Glutamatergic neuron (in vitro differentiated cells): ENCODE results near the gene VAX1. TPM values are rescaled to one million over a fixed set of nuclear protein-coding genes. Genes with fewer than 3 reads are reported as not detected.

Experiments used
- DNase-seq: peaks from one replicate; pipeline ENCODE4 v3.0.0; 2022
- H3K27ac Mint-ChIP-seq: one replicate; pipeline ENCODE4 v1.8.0; 2020; ENCODE audit warnings: mild to moderate bottlenecking, mixed read lengths, inconsistent platforms; ENCODE audit not compliant: unreplicated experiment
- H3K27me3 Mint-ChIP-seq: one replicate; pipeline ENCODE4 v1.8.0; 2020; ENCODE audit warnings: mild to moderate bottlenecking, moderate library complexity, mixed read lengths, inconsistent platforms; ENCODE audit not compliant: unreplicated experiment
- H3K36me3 Mint-ChIP-seq: one replicate; pipeline ENCODE4 v1.8.0; 2020; ENCODE audit warnings: mild to moderate bottlenecking, mixed read lengths, inconsistent platforms; ENCODE audit not compliant: unreplicated experiment
- H3K4me1 Mint-ChIP-seq: one replicate; pipeline ENCODE4 v1.8.0; 2020; ENCODE audit warnings: mild to moderate bottlenecking, low read depth, mixed read lengths, inconsistent platforms; ENCODE audit not compliant: unreplicated experiment
- H3K4me3 Mint-ChIP-seq: one replicate; pipeline ENCODE4 v1.8.0; 2020; ENCODE audit warnings: mild to moderate bottlenecking, mixed read lengths, inconsistent platforms; ENCODE audit not compliant: unreplicated experiment
- H3K9me3 Mint-ChIP-seq: one replicate; pipeline ENCODE4 v1.8.0; 2020; ENCODE audit warnings: mild to moderate bottlenecking, moderate library complexity, mixed read lengths, inconsistent platforms; ENCODE audit not compliant: unreplicated experiment
- CTCF ChIP-seq: fragments of 200-600 bp; sonication (generic); IDR thresholded peaks from one replicate; pipeline ENCODE4 v1.5.0; 2021; ENCODE audit not compliant: partially characterized antibody, unreplicated experiment
- total RNA-seq: library from RNA; stranded (reverse); fragmentation: NEBNext Ultra II Directional; extraction: Animal tissue kit (Norgen Biotek cat#: 25700); gene quantifications from one replicate; pipeline ENCODE4 v1.2.1, GENCODE V29; 2021; ENCODE audit not compliant: unreplicated experiment

VAX1 gene
- total RNA-seq, 1 donor from 2014 or later, result 0.27 TPM

GRCh38 chr10:117143103-117143823 is 5.2 kb upstream of the VAX1 start:
- Mint-ChIP-seq H3K9me3 (peaks cover 9% of the 10 kb centered on the region), H3K4me1 (peaks cover 5% of the 10 kb centered on the region), H3K27me3 (peaks cover 19% of the 10 kb centered on the region), H3K36me3 (no peaks in the 10 kb centered on the region), H3K27ac (no peak overlapping the region), H3K4me3 (no peak overlapping the region)
- DNase-seq, result no peak
- TF ChIP-seq CTCF, result no peak

- Mint-ChIP-seq H3K27ac (no peak overlapping the region), H3K36me3 (no peaks in the 10 kb centered on the region), H3K27me3 (peaks cover 34% of the 10 kb centered on the region), H3K9me3 (peaks cover 10% of the 10 kb centered on the region), H3K4me1 (peaks cover 5% of the 10 kb centered on the region), H3K4me3 (no peak overlapping the region)
- no peak for TF ChIP-seq CTCF
- DNase-seq, result no peak
Observed at GRCh38 chr10:117140525-117140902, 2.4 kb upstream of the VAX1 start.

GRCh38 chr10:117139581-117140524 is 1.8 kb upstream of the VAX1 start:
- Mint-ChIP-seq H3K4me3 (no peak overlapping the region), H3K27me3 (peaks cover 38% of the 10 kb centered on the region), H3K9me3 (peaks cover 9% of the 10 kb centered on the region), H3K4me1 (peaks cover 5% of the 10 kb centered on the region), H3K36me3 (no peaks in the 10 kb centered on the region), H3K27ac (no peak overlapping the region)
- DNase-seq, result no peak
- no peak for TF ChIP-seq CTCF

- Mint-ChIP-seq H3K4me3 (peak overlapping the region; percentile 36), H3K27ac (peak overlapping the region; percentile 22), H3K36me3 (no peaks in the 10 kb centered on the region), H3K4me1 (peaks cover 5% of the 10 kb centered on the region), H3K27me3 (peaks cover 38% of the 10 kb centered on the region), H3K9me3 (peaks cover 8% of the 10 kb centered on the region)
- no peak for DNase-seq
- no peak for TF ChIP-seq CTCF
Observed at GRCh38 chr10:117138838-117139580, 939 bp upstream of the VAX1 start.
